K562 (cell line): ENCODE data around the gene KMT5C. TPM values are rescaled to one million over a fixed set of nuclear protein-coding genes. Genes with fewer than 3 reads are reported as not detected.
A peak's percentile ranks its signal among the peaks of the same experiment; 100 is the strongest.

Source experiments
- C11orf30 ChIP-seq: fragments of 450-650 bp; IDR thresholded peaks from 2 replicates; pipeline ENCODE4 v1.6.1; 2016; ENCODE audit warnings: low read depth, mild to moderate bottlenecking
- CBX3 ChIP-seq, 2 experiments: IDR thresholded peaks; 1 replicate in 1 of 2; 2 replicates in 1 of 2; pipeline ENCODE4 v1.6.1; 2012; ENCODE audit warnings: inconsistent platforms in 2 of 2, low read length in 2 of 2, borderline replicate concordance in 1 of 2, control low read depth in 1 of 2
- CHD2 ChIP-seq: IDR thresholded peaks from 2 replicates; pipeline ENCODE4 v1.6.1; 2011; ENCODE audit warnings: low read depth, low read length
- NR2C2 ChIP-seq, 2 experiments: fragments of 200-800 bp in 1 of 2; sonication (Bioruptor generic) in 1 of 2; sonication (generic) in 1 of 2; formaldehyde crosslinking in 1 of 2; IDR thresholded peaks; 2 replicates each; pipeline versions ENCODE4 v1.6.1 to v1.8.0; 2016 to 2022; ENCODE audit warnings: mild to moderate bottlenecking in 1 of 2, missing compliant biosample characterization in 1 of 2, missing genetic modification characterization in 1 of 2, missing genetic modification reagents in 1 of 2
- PHF21A ChIP-seq: fragments of 450-650 bp; IDR thresholded peaks from 2 replicates; pipeline ENCODE4 v1.6.1; 2017; ENCODE audit warnings: low read depth, borderline replicate concordance
- POLR2A ChIP-seq: fragments of 450-650 bp; conservative IDR thresholded peaks from 2 replicates; pipeline ENCODE4 v1.6.1; 2016
- RFX1 ChIP-seq: fragments of 450-650 bp; IDR thresholded peaks from 2 replicates; pipeline ENCODE4 v1.6.1; 2016; ENCODE audit warnings: mild to moderate bottlenecking, moderate library complexity
- SRSF9 ChIP-seq: fragments of 200-400 bp; formaldehyde crosslinking; IDR thresholded peaks from 2 replicates; pipeline ENCODE4 v1.6.1; 2017; ENCODE audit warnings: low read depth, low read length, borderline replicate concordance
- TEAD1 ChIP-seq, 2 experiments: fragments of 450-650 bp in 1 of 2; sonication (generic) in 1 of 2; formaldehyde crosslinking; IDR thresholded peaks; 2 replicates each; pipeline versions ENCODE4 v1.4.0 to v1.8.0; 2020 to 2022; ENCODE audit warnings: mild to moderate bottlenecking in 2 of 2, missing genetic modification reagents in 1 of 2
- ZBTB8A ChIP-seq: fragments of 450-650 bp; IDR thresholded peaks from 2 replicates; pipeline ENCODE4 v1.6.1; 2018; ENCODE audit warnings: mild to moderate bottlenecking, moderate library complexity; ENCODE audit not compliant: partially characterized antibody
- ZNF175 ChIP-seq: fragments of 200-800 bp; sonication (Bioruptor generic); IDR thresholded peaks from 2 replicates; pipeline ENCODE4 v1.6.1; 2016; ENCODE audit warnings: low read depth, mild to moderate bottlenecking, missing genetic modification characterization, missing compliant biosample characterization
- ZNF282 ChIP-seq: sonication (generic); formaldehyde crosslinking; IDR thresholded peaks from 2 replicates; pipeline ENCODE4 v1.8.1; 2023; ENCODE audit warnings: missing genetic modification reagents
- ZNF324 ChIP-seq: fragments of 250-450 bp; sonication (Bioruptor Pico); IDR thresholded peaks from 2 replicates; pipeline ENCODE4 v1.4.0; 2020; ENCODE audit warnings: mild to moderate bottlenecking
- polyA plus RNA-seq, 8 experiments: library from polyadenylated mRNA; depleted of rRNA in 4 of 8; stranded (reverse) in 5 of 8; unstranded in 3 of 8; fragments of >200 nt; fragmentation: Nextera tagmentation in 2 of 8; fragmentation: Illumina TruSeq in 1 of 8; extraction: Ambion mirVana in 2 of 8; extraction: Trizol in 1 of 8; gene quantifications; 2 replicates each; pipeline versions ENCODE4 v1.2.1 to v1.2.3, GENCODE V29; 2011 to 2014; ENCODE audit warnings: inconsistent platforms in 1 of 8, missing spikeins in 1 of 8
- total RNA-seq, 7 experiments: library from RNA; depleted of rRNA in 6 of 7; stranded (reverse); fragments of >200 nt in 6 of 7; fragmentation: Illumina TruSeq in 2 of 7; extraction: Trizol in 2 of 7; gene quantifications; 2 replicates each; pipeline versions ENCODE4 v1.2.1 to v1.2.3, GENCODE V29; 2011 to 2021; ENCODE audit warnings: low replicate concordance in 1 of 7
- TF ChIP-seq, protein P1 (sequence below): sonication (generic); formaldehyde crosslinking; IDR thresholded peaks from 2 replicates; pipeline ENCODE4 v1.9.0; 2022; ENCODE audit warnings: mild to moderate bottlenecking, missing genetic modification reagents
- TF ChIP-seq, protein P2 (sequence below): conservative IDR thresholded peaks from 2 replicates; pipeline ENCODE4 v1.6.1; 2011; ENCODE audit warnings: low read depth, mild to moderate bottlenecking, low read length; ENCODE audit not compliant: control insufficient read depth
- TF ChIP-seq, protein P3 (sequence below), 2 experiments: IDR thresholded peaks; 2 replicates each; pipeline ENCODE4 v1.6.1; 2011; ENCODE audit warnings: borderline replicate concordance in 1 of 2, control low read depth in 1 of 2, low read depth in 1 of 2, low read length in 1 of 2, mild to moderate bottlenecking in 1 of 2, mixed read lengths in 1 of 2, moderate library complexity in 1 of 2; ENCODE audit not compliant: insufficient read depth in 1 of 2, insufficient read length in 1 of 2, poor library complexity in 1 of 2, severe bottlenecking in 1 of 2; ENCODE audit errors: extremely low read depth in 1 of 2
- TF ChIP-seq, protein P4 (sequence below): fragments of 450-650 bp; IDR thresholded peaks from 2 replicates; pipeline ENCODE4 v1.6.1; 2016; ENCODE audit warnings: antibody characterized with exemption
- TF ChIP-seq, protein P5 (sequence below): fragments of 150-350 bp; IDR thresholded peaks from 2 replicates; pipeline ENCODE4 v1.6.1; 2014; ENCODE audit warnings: low read depth, mild to moderate bottlenecking, low read length, borderline replicate concordance

The KMT5C gene
- total and polyA plus RNA-seq, 9 of the 15 experiments (the other 6 are each of a cell fraction or from before 2014, with no cell fraction given) = 0.15 to 53.5 (median 16.6) TPM

DNA sequence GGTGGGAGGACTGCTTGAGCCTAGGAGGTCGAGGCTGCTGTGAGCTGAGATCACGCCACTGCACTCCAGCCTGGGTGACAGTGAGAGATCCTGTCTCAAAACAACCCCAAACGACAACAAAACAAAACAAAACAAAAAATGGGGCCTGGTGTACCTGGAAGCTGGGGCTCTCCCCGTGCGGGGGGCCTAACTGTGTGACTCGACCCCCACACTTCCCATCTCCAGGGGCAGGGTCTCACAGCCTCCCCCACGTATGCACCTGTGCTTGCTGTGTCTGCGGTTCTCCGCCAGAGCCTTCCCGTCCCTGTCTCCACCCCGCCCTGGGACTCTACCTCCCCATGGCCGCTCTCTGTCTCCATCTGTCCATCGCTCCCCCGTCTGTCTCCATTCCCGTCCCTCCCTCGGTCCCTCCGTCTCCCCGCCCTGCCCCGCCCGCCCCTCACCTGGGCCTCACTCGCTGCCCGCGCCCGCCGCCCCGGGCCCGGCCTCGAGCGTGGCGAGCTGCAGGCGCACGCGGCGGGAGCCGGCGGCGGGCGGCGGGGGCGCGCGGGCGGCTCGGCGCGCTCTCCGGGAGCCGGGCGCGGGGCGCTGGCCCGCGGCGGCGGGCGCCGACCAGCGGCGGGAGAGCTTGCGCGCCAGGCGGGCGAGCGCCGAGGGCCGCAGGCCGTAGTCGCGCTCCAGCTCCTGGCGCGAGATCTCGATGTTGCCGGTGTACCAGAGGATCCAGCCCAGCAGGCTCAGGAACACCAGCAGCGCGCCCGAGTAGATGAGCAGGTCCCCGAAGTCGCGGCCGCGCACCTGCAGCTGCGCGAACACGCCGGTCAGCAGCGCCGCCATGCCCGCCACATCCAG lies 43.8 kb downstream of the KMT5C start (continued):
- TF ChIP-seq, protein P1, sequence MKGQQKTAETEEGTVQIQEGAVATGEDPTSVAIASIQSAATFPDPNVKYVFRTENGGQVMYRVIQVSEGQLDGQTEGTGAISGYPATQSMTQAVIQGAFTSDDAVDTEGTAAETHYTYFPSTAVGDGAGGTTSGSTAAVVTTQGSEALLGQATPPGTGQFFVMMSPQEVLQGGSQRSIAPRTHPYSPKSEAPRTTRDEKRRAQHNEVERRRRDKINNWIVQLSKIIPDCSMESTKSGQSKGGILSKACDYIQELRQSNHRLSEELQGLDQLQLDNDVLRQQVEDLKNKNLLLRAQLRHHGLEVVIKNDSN (CRISPR knock-in tag) = no peak
- TF ChIP-seq, protein P2, sequence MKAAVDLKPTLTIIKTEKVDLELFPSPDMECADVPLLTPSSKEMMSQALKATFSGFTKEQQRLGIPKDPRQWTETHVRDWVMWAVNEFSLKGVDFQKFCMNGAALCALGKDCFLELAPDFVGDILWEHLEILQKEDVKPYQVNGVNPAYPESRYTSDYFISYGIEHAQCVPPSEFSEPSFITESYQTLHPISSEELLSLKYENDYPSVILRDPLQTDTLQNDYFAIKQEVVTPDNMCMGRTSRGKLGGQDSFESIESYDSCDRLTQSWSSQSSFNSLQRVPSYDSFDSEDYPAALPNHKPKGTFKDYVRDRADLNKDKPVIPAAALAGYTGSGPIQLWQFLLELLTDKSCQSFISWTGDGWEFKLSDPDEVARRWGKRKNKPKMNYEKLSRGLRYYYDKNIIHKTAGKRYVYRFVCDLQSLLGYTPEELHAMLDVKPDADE = peak; percentile 12; the same call in 1 of the 2 replicates
- TF ChIP-seq CBX3 (IDR thresholded peaks at IDR 0.05; ENCODE audit: borderline replicate concordance in 1 of 2, low read length in 2 of 2) = no peak
- peak; percentile 73 for TF ChIP-seq CHD2
- no peak for TF ChIP-seq C11orf30
- TF ChIP-seq TEAD1 (CRISPR knock-in tag; IDR thresholded peaks at IDR 0.05) = 0 out of 4 replicates have a peak, but pooled peaks of 1 of the 2 experiments have one; percentile 15
- no peak for TF ChIP-seq ZNF324 (CRISPR knock-in tag)
- no peak for TF ChIP-seq ZBTB8A
- TF ChIP-seq, protein P3, sequence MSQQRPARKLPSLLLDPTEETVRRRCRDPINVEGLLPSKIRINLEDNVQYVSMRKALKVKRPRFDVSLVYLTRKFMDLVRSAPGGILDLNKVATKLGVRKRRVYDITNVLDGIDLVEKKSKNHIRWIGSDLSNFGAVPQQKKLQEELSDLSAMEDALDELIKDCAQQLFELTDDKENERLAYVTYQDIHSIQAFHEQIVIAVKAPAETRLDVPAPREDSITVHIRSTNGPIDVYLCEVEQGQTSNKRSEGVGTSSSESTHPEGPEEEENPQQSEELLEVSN (IDR thresholded peaks at IDR 0.05; ENCODE audit: borderline replicate concordance in 1 of 2, extremely low read depth in 1 of 2, insufficient read depth in 1 of 2, insufficient read length in 1 of 2, low read depth in 1 of 2, low read length in 1 of 2, poor library complexity in 1 of 2, severe bottlenecking in 1 of 2) = peak; percentile 69 to 98
- no peak for TF ChIP-seq PHF21A
- TF ChIP-seq ZNF175 (CRISPR knock-in tag) = 0 out of 2 replicates have a peak, but pooled peaks have one; percentile 18
- TF ChIP-seq POLR2A = no peak
- no peak for TF ChIP-seq ZNF282 (CRISPR knock-in tag)
- TF ChIP-seq, protein P4, sequence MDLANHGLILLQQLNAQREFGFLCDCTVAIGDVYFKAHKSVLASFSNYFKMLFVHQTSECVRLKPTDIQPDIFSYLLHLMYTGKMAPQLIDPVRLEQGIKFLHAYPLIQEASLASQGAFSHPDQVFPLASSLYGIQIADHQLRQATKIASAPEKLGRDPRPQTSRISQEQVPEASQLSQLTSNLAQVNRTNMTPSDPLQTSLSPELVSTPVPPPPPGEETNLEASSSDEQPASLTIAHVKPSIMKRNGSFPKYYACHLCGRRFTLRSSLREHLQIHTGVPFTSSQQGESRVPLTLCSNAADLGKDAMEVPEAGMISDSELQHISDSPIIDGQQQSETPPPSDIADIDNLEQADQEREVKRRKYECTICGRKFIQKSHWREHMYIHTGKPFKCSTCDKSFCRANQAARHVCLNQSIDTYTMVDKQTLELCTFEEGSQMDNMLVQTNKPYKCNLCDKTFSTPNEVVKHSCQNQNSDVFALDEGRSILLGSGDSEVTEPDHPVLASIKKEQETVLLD = no peak
- TF ChIP-seq SRSF9 = no peak
- TF ChIP-seq RFX1 = no peak
- TF ChIP-seq, protein P5, sequence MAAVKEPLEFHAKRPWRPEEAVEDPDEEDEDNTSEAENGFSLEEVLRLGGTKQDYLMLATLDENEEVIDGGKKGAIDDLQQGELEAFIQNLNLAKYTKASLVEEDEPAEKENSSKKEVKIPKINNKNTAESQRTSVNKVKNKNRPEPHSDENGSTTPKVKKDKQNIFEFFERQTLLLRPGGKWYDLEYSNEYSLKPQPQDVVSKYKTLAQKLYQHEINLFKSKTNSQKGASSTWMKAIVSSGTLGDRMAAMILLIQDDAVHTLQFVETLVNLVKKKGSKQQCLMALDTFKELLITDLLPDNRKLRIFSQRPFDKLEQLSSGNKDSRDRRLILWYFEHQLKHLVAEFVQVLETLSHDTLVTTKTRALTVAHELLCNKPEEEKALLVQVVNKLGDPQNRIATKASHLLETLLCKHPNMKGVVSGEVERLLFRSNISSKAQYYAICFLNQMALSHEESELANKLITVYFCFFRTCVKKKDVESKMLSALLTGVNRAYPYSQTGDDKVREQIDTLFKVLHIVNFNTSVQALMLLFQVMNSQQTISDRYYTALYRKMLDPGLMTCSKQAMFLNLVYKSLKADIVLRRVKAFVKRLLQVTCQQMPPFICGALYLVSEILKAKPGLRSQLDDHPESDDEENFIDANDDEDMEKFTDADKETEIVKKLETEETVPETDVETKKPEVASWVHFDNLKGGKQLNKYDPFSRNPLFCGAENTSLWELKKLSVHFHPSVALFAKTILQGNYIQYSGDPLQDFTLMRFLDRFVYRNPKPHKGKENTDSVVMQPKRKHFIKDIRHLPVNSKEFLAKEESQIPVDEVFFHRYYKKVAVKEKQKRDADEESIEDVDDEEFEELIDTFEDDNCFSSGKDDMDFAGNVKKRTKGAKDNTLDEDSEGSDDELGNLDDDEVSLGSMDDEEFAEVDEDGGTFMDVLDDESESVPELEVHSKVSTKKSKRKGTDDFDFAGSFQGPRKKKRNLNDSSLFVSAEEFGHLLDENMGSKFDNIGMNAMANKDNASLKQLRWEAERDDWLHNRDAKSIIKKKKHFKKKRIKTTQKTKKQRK = no peak
- TF ChIP-seq NR2C2 (CRISPR knock-in tag; IDR thresholded peaks at IDR 0.05) = 0 out of 2 replicates have a peak, but pooled peaks have one; percentile 45
- TF ChIP-seq NR2C2 (tag; IDR thresholded peaks at IDR 0.05) = no peak
